Glutamatergic neuron (in vitro differentiated cells): Measurements from ENCODE around the gene CD300LG. TPM values are rescaled to one million over a fixed set of nuclear protein-coding genes. Genes with fewer than 3 reads are reported as not detected.

Experiments used
- DNase-seq: peaks from one replicate; pipeline ENCODE4 v3.0.0; 2022
- H3K27ac Mint-ChIP-seq: one replicate; pipeline ENCODE4 v1.8.0; 2020; ENCODE audit warnings: mild to moderate bottlenecking, mixed read lengths, inconsistent platforms; ENCODE audit not compliant: unreplicated experiment
- H3K27me3 Mint-ChIP-seq: one replicate; pipeline ENCODE4 v1.8.0; 2020; ENCODE audit warnings: mild to moderate bottlenecking, moderate library complexity, mixed read lengths, inconsistent platforms; ENCODE audit not compliant: unreplicated experiment
- H3K36me3 Mint-ChIP-seq: one replicate; pipeline ENCODE4 v1.8.0; 2020; ENCODE audit warnings: mild to moderate bottlenecking, mixed read lengths, inconsistent platforms; ENCODE audit not compliant: unreplicated experiment
- H3K4me1 Mint-ChIP-seq: one replicate; pipeline ENCODE4 v1.8.0; 2020; ENCODE audit warnings: mild to moderate bottlenecking, low read depth, mixed read lengths, inconsistent platforms; ENCODE audit not compliant: unreplicated experiment
- H3K4me3 Mint-ChIP-seq: one replicate; pipeline ENCODE4 v1.8.0; 2020; ENCODE audit warnings: mild to moderate bottlenecking, mixed read lengths, inconsistent platforms; ENCODE audit not compliant: unreplicated experiment
- H3K9me3 Mint-ChIP-seq: one replicate; pipeline ENCODE4 v1.8.0; 2020; ENCODE audit warnings: mild to moderate bottlenecking, moderate library complexity, mixed read lengths, inconsistent platforms; ENCODE audit not compliant: unreplicated experiment
- CTCF ChIP-seq: fragments of 200-600 bp; sonication (generic); IDR thresholded peaks from one replicate; pipeline ENCODE4 v1.5.0; 2021; ENCODE audit not compliant: partially characterized antibody, unreplicated experiment
- total RNA-seq: library from RNA; stranded (reverse); fragmentation: NEBNext Ultra II Directional; extraction: Animal tissue kit (Norgen Biotek cat#: 25700); gene quantifications from one replicate; pipeline ENCODE4 v1.2.1, GENCODE V29; 2021; ENCODE audit not compliant: unreplicated experiment

Gene CD300LG
- total RNA-seq, 1 donor from 2014 or later: not detected

GRCh38 chr17:43805117-43805516 lies 41.9 kb upstream of the CD300LG start:
- Mint-ChIP-seq H3K4me3 (no peak overlapping the region), H3K36me3 (peaks cover 4% of the 10 kb centered on the region), H3K4me1 (no peaks in the 10 kb centered on the region), H3K27ac (no peak overlapping the region), H3K9me3 (peaks cover 1% of the 10 kb centered on the region), H3K27me3 (peaks cover 7% of the 10 kb centered on the region)
- TF ChIP-seq CTCF: no peak
- DNase-seq: no peak

- Mint-ChIP-seq H3K27ac (no peak overlapping the region), H3K27me3 (peaks cover 5% of the 10 kb centered on the region)
These were observed 38.9 kb upstream of the CD300LG start for GRCh38 chr17:43808076-43808475.

GRCh38 chr17:43809121-43809520 lies 37.9 kb upstream of the CD300LG start:
- Mint-ChIP-seq H3K36me3 (peaks cover 4% of the 10 kb centered on the region), H3K27me3 (peaks cover 2% of the 10 kb centered on the region), H3K9me3 (peaks cover 4% of the 10 kb centered on the region), H3K4me1 (no peaks in the 10 kb centered on the region), H3K4me3 (no peak overlapping the region), H3K27ac (no peak overlapping the region)
- TF ChIP-seq CTCF: no peak
- no peak for DNase-seq

More at GRCh38 chr17:43808076-43808475, 38.9 kb upstream of the CD300LG start:
- Mint-ChIP-seq H3K36me3 (peaks cover 4% of the 10 kb centered on the region), H3K4me1 (no peaks in the 10 kb centered on the region), H3K9me3 (peaks cover 4% of the 10 kb centered on the region), H3K4me3 (no peak overlapping the region)
- no peak for DNase-seq
- no peak for TF ChIP-seq CTCF

- peaks cover 2% of the 10 kb centered on the region for H3K27me3 Mint-ChIP-seq
- DNase-seq: no peak
- peaks cover 1% of the 10 kb centered on the region for H3K36me3 Mint-ChIP-seq
- H3K9me3 Mint-ChIP-seq: peaks cover 4% of the 10 kb centered on the region
- no peak for TF ChIP-seq CTCF
- H3K4me3 Mint-ChIP-seq: no peak overlapping the region
- no peak overlapping the region for H3K27ac Mint-ChIP-seq
- no peaks in the 10 kb centered on the region for H3K4me1 Mint-ChIP-seq
These were observed 36.7 kb upstream of the CD300LG start for GRCh38 chr17:43810226-43810715.

GRCh38 chr17:43810823-43811222 lies 36.2 kb upstream of the CD300LG start:
- no peak overlapping the region for H3K27ac Mint-ChIP-seq
- H3K36me3 Mint-ChIP-seq: no peaks in the 10 kb centered on the region
- peaks cover 3% of the 10 kb centered on the region for H3K9me3 Mint-ChIP-seq
- H3K4me3 Mint-ChIP-seq: no peak overlapping the region
- no peak for TF ChIP-seq CTCF
- H3K27me3 Mint-ChIP-seq: peaks cover 2% of the 10 kb centered on the region
- H3K4me1 Mint-ChIP-seq: no peaks in the 10 kb centered on the region
- no peak for DNase-seq
